Neural progenitor cell (in vitro differentiated cells): ENCODE results near the gene ANO1. TPM values are rescaled to one million over a fixed set of nuclear protein-coding genes. Genes with fewer than 3 reads are reported as not detected.

Experiments used
- DNase-seq: peaks from one replicate; pipeline ENCODE4 v3.0.0-alpha.2; 2016; ENCODE audit warnings: low spot score
- H2AFZ ChIP-seq: fragments of 200-600 bp; sonication (generic); replicated peaks from 2 replicates; pipeline ENCODE4 v1.6.1; 2016; ENCODE audit warnings: antibody characterized with exemption
- H3F3A ChIP-seq: fragments of 200-600 bp; sonication (generic); 2 replicates; pipeline ENCODE4 v1.6.1; 2016; ENCODE audit warnings: antibody characterized with exemption, low read depth
- H3K27ac ChIP-seq: fragments of 200-600 bp; sonication (generic); 2 replicates; pipeline ENCODE4 v1.5.1; 2016; ENCODE audit warnings: mild to moderate bottlenecking
- H3K27me3 ChIP-seq: fragments of 200-600 bp; sonication (generic); 2 replicates; pipeline ENCODE4 v1.6.1; 2016; ENCODE audit warnings: mild to moderate bottlenecking, moderate library complexity
- H3K36me3 ChIP-seq: fragments of 200-600 bp; sonication (generic); 2 replicates; pipeline ENCODE4 v1.5.1; 2016
- H3K4me1 ChIP-seq: fragments of 200-600 bp; sonication (generic); 2 replicates; pipeline ENCODE4 v1.6.1; 2016; ENCODE audit warnings: mixed run types
- H3K4me2 ChIP-seq: fragments of 200-600 bp; sonication (generic); 2 replicates; pipeline ENCODE4 v1.6.1; 2016
- H3K4me3 ChIP-seq: fragments of 200-600 bp; sonication (generic); 2 replicates; pipeline ENCODE4 v1.5.1; 2016
- H3K79me2 ChIP-seq: fragments of 200-600 bp; sonication (generic); 2 replicates; pipeline ENCODE4 v1.6.1; 2016; ENCODE audit warnings: low read depth
- H3K9ac ChIP-seq: fragments of 200-600 bp; sonication (generic); 2 replicates; pipeline ENCODE4 v1.6.1; 2016
- H3K9me3 ChIP-seq: fragments of 200-600 bp; sonication (generic); 2 replicates; pipeline ENCODE4 v1.5.1; 2016; ENCODE audit warnings: low read depth
- H4K20me1 ChIP-seq: fragments of 200-600 bp; sonication (generic); 2 replicates; pipeline ENCODE4 v1.6.1; 2016; ENCODE audit warnings: low read depth
- H3K27ac Mint-ChIP-seq: 3 replicates; pipeline ENCODE4 v1.8.0; 2021; ENCODE audit warnings: mixed read lengths
- H3K27me3 Mint-ChIP-seq: 2 replicates; pipeline ENCODE4 v1.8.0; 2022; ENCODE audit warnings: low read depth, mild to moderate bottlenecking, inconsistent platforms, moderate library complexity, mixed read lengths; ENCODE audit not compliant: insufficient read depth
- H3K36me3 Mint-ChIP-seq: 3 replicates; pipeline ENCODE4 v1.8.0; 2021; ENCODE audit warnings: mixed read lengths
- H3K4me1 Mint-ChIP-seq: 3 replicates; pipeline ENCODE4 v1.8.0; 2021; ENCODE audit warnings: mixed read lengths
- H3K4me3 Mint-ChIP-seq: 3 replicates; pipeline ENCODE4 v1.8.0; 2021; ENCODE audit warnings: mild to moderate bottlenecking, moderate library complexity, mixed read lengths
- H3K9me3 Mint-ChIP-seq: 3 replicates; pipeline ENCODE4 v1.8.0; 2020; ENCODE audit warnings: mixed read lengths
- EZH2 ChIP-seq: fragments of 200-600 bp; sonication (generic); IDR thresholded peaks from 2 replicates; pipeline ENCODE4 v1.6.1; 2017; ENCODE audit warnings: antibody characterized with exemption, mild to moderate bottlenecking, moderate library complexity
- EZH2phosphoT487 ChIP-seq: fragments of 200-600 bp; sonication (generic); IDR thresholded peaks from 2 replicates; pipeline ENCODE4 v1.6.1; 2017; ENCODE audit warnings: antibody characterized with exemption
- total RNA-seq: library from RNA; depleted of rRNA; stranded (reverse); fragments of >200 nt; gene quantifications from 2 replicates; pipeline ENCODE4 v1.2.3, GENCODE V29; 2015; ENCODE audit warnings: low replicate concordance
- TF ChIP-seq, protein P1 (sequence below): fragments of 200-600 bp; sonication (generic); IDR thresholded peaks from 2 replicates; pipeline ENCODE4 v1.5.1; 2017; ENCODE audit warnings: antibody characterized with exemption, mild to moderate bottlenecking

ANO1 gene
- total RNA-seq, 1 donor from 2014 or later, result not detected

DNA sequence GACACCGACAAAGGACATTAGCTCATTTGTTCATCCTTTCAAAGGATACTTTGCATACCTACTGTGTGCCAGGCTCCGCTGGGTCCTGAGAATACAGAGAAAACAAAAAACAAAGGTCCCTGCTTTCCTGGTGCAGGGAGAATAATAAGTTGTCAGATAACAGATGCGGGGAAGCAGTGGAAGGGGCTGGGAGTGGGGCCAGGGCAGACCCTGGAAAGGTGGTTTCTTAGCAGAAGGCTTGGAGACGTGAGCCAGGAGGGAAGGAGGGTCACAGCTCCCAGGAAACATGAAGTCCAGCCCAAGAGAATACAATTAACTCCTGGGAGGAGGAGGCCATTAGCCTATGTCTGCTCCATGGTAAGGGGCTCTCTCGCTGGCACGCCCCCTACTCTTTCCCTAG is 9.8 kb upstream of the ANO1 start:
- peaks cover 6% of the 10 kb centered on the region for H4K20me1 ChIP-seq
- peak overlapping the region; percentile 54 for H3K4me2 ChIP-seq
- Mint-ChIP-seq H3K36me3 (no peaks in the 10 kb centered on the region), H3K27ac (peak overlapping the region; percentile 67), H3K9me3 (no peaks in the 10 kb centered on the region), H3K4me1 (peaks cover 40% of the 10 kb centered on the region), H3K4me3 (peak overlapping the region; percentile 11), H3K27me3 (peaks cover 30% of the 10 kb centered on the region)
- no peak overlapping the region for H2AFZ ChIP-seq
- TF ChIP-seq EZH2 (no peak), EZH2phosphoT487 (no peak)
- TF ChIP-seq, protein P1, sequence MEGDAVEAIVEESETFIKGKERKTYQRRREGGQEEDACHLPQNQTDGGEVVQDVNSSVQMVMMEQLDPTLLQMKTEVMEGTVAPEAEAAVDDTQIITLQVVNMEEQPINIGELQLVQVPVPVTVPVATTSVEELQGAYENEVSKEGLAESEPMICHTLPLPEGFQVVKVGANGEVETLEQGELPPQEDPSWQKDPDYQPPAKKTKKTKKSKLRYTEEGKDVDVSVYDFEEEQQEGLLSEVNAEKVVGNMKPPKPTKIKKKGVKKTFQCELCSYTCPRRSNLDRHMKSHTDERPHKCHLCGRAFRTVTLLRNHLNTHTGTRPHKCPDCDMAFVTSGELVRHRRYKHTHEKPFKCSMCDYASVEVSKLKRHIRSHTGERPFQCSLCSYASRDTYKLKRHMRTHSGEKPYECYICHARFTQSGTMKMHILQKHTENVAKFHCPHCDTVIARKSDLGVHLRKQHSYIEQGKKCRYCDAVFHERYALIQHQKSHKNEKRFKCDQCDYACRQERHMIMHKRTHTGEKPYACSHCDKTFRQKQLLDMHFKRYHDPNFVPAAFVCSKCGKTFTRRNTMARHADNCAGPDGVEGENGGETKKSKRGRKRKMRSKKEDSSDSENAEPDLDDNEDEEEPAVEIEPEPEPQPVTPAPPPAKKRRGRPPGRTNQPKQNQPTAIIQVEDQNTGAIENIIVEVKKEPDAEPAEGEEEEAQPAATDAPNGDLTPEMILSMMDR, result no peak
- peaks cover 32% of the 10 kb centered on the region for H3K27me3 ChIP-seq
- peaks cover 22% of the 10 kb centered on the region for H3F3A ChIP-seq
- no peak overlapping the region for H3K9ac ChIP-seq
- no peaks in the 10 kb centered on the region for H3K79me2 ChIP-seq
- no peaks in the 10 kb centered on the region for H3K36me3 ChIP-seq
- peak overlapping the region; percentile 57 for H3K27ac ChIP-seq
- DNase-seq, result no peak
- no peaks in the 10 kb centered on the region for H3K9me3 ChIP-seq
- peaks cover 29% of the 10 kb centered on the region for H3K4me1 ChIP-seq
- H3K4me3 ChIP-seq, result no peak overlapping the region

DNA sequence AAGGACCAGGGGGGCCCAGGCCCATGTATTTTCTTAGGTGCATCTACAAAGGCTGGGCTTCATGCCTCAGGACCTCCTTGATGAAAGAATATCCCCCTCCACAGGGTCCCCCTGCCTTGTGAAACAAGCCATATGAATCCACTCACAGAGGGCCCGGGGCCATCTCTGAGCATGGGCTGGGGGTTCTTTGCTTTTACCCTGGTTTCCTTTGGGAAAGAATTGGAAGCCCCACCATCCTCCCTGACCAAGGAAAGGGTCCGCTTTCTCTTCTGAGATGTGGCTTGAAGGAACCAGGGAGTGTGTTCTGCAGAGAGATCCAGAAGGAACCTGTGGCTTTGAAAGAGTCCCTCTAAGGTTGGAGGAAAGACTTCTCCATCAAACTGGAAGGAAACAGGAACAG is 9.2 kb upstream of the ANO1 start:
- Mint-ChIP-seq H3K27ac (no peak overlapping the region), H3K36me3 (no peaks in the 10 kb centered on the region), H3K4me1 (peaks cover 44% of the 10 kb centered on the region), H3K4me3 (no peak overlapping the region), H3K9me3 (no peaks in the 10 kb centered on the region), H3K27me3 (peaks cover 36% of the 10 kb centered on the region)
- Histone ChIP-seq H3K79me2 (no peaks in the 10 kb centered on the region), H4K20me1 (peaks cover 6% of the 10 kb centered on the region), H2AFZ (no peak overlapping the region), H3K27me3 (peaks cover 38% of the 10 kb centered on the region), H3K9me3 (no peaks in the 10 kb centered on the region), H3K9ac (no peak overlapping the region), H3F3A (peaks cover 22% of the 10 kb centered on the region), H3K4me1 (peaks cover 34% of the 10 kb centered on the region), H3K4me2 (no peak overlapping the region), H3K36me3 (no peaks in the 10 kb centered on the region), H3K27ac (no peak overlapping the region), H3K4me3 (no peak overlapping the region)
- TF ChIP-seq, protein P1, result no peak
- TF ChIP-seq EZH2phosphoT487 (no peak), EZH2 (no peak)
- DNase-seq, result no peak

DNA sequence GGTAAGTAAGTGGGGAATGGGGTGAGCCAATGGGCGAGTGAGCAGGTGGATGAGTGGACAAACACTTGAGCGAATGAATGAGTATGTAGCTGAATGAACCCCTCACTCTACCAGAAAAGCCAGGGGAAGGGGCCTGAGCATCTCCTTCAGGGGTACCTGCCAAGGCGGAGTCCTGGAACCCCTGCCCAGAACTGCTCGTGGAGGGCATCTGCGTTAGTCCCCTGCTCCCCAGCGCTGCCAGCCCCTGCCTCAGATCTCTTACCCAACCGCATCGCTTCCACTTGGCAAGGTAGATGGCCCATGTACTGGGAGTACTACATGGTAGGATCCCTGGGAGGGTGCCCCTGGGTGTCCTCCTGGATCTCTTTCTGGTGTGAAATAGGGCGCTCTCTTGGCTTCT is 7.4 kb upstream of the ANO1 start:
- H3K4me1 Mint-ChIP-seq, result peaks cover 39% of the 10 kb centered on the region
- Histone ChIP-seq H3K4me1 (peaks cover 34% of the 10 kb centered on the region), H3K27me3 (peaks cover 55% of the 10 kb centered on the region), H3K9me3 (no peaks in the 10 kb centered on the region), H3K4me2 (no peak overlapping the region), H2AFZ (no peak overlapping the region), H3F3A (peaks cover 22% of the 10 kb centered on the region), H3K9ac (no peak overlapping the region), H3K27ac (no peak overlapping the region), H3K36me3 (no peaks in the 10 kb centered on the region), H3K4me3 (no peak overlapping the region), H4K20me1 (peaks cover 6% of the 10 kb centered on the region), H3K79me2 (no peaks in the 10 kb centered on the region)
- no peak for DNase-seq
- no peaks in the 10 kb centered on the region for H3K36me3 Mint-ChIP-seq
- H3K4me3 Mint-ChIP-seq, result no peak overlapping the region
- TF ChIP-seq, protein P1, result no peak
- TF ChIP-seq EZH2 (no peak), EZH2phosphoT487 (no peak)
- peaks cover 39% of the 10 kb centered on the region for H3K27me3 Mint-ChIP-seq
- no peak overlapping the region for H3K27ac Mint-ChIP-seq
- no peaks in the 10 kb centered on the region for H3K9me3 Mint-ChIP-seq
